ENCODE data around the gene RAB44. TPM values are rescaled to one million over a fixed set of nuclear protein-coding genes. Genes with fewer than 3 reads are reported as not detected.

The RAB44 gene
- total and polyA plus RNA-seq, 9 of the 15 experiments (the other 6 are each of a cell fraction or from before 2014, with no cell fraction given): not detected

GRCh38 chr6:36679043-36679833 lies 18.4 kb upstream of the RAB44 start (continued):
- TF ChIP-seq ZNF740 (CRISPR knock-in tag; IDR thresholded peaks at IDR 0.05): no peak
- TF ChIP-seq ZNF740 (tag; IDR thresholded peaks at IDR 0.05): no peak
- no peak for TF ChIP-seq PRDM10 (IDR thresholded peaks at IDR 0.05; ENCODE audit: partially characterized antibody)
- no peak for TF ChIP-seq MYNN (IDR thresholded peaks at IDR 0.05)
- TF ChIP-seq MYNN (CRISPR knock-in tag; IDR thresholded peaks at IDR 0.05): no peak
- peak in 1 of 2 experiments; percentile 58 for TF ChIP-seq E2F6 (IDR thresholded peaks at IDR 0.05; ENCODE audit: borderline replicate concordance in 1 of 2, extremely low read depth in 1 of 2, insufficient read depth in 1 of 2, insufficient read length in 1 of 2, low read depth in 1 of 2, low read length in 1 of 2, poor library complexity in 1 of 2, severe bottlenecking in 1 of 2)
- TF ChIP-seq SAFB (IDR thresholded peaks at IDR 0.05; ENCODE audit: borderline replicate concordance, low read depth, low read length): peak; percentile 7; the same call in 1 of the 2 replicates

Measured in K562 (cell line).